ENCODE data around the gene ARHGEF40. TPM values are rescaled to one million over a fixed set of nuclear protein-coding genes. Genes with fewer than 3 reads are reported as not detected.
A peak's percentile ranks its signal among the peaks of the same experiment; 100 is the strongest.

Gene ARHGEF40
- total and polyA plus RNA-seq, 10 of the 15 experiments (the other 5 are each of a cell fraction or from before 2014, with no cell fraction given), result 0.03 to 0.31 (median 0.08) TPM; not detected in 2

GRCh38 chr14:21106176-21106497 lies 36.0 kb downstream of the ARHGEF40 start (continued):
- TF ChIP-seq MTA2 (IDR thresholded peaks at IDR 0.05; ENCODE audit: low read depth) (no peak), POLR2AphosphoS5 (IDR thresholded peaks at IDR 0.05; ENCODE audit: low read length) (no peak), SIX5 (IDR thresholded peaks at IDR 0.05; ENCODE audit: low read depth, low read length, severe bottlenecking) (no peak), STAT3 (IDR thresholded peaks at IDR 0.05; ENCODE audit: low read depth, low read length) (no peak), NFIC (IDR thresholded peaks at IDR 0.05; ENCODE audit: low read depth, low read length) (no peak), SIN3A (IDR thresholded peaks at IDR 0.05; ENCODE audit: low read depth, low read length) (no peak), ZBTB4 (CRISPR knock-in tag; IDR thresholded peaks at IDR 0.05) (no peak), CREM (IDR thresholded peaks at IDR 0.05; ENCODE audit: low read depth) (no peak)

- DNase-seq (ENCODE audit: low read depth, low spot score), result no peak
- TF ChIP-seq ZNF687 (IDR thresholded peaks at IDR 0.05) (no peak), CHD2 (IDR thresholded peaks at IDR 0.05; ENCODE audit: borderline replicate concordance, low read depth, low read length) (0 out of 2 replicates have a peak, but pooled peaks have one; percentile 29), EED (IDR thresholded peaks at IDR 0.05; ENCODE audit: low read depth) (no peak), PAX5 (IDR thresholded peaks at IDR 0.05; ENCODE audit: borderline replicate concordance, low read depth, low read length) (no peak), BHLHE40 (IDR thresholded peaks at IDR 0.05; ENCODE audit: borderline replicate concordance in 1 of 2, low read depth in 2 of 2, low read length in 1 of 2) (no peak), POLR2AphosphoS5 (IDR thresholded peaks at IDR 0.05; ENCODE audit: low read length) (no peak), STAT1 (conservative IDR thresholded peaks at IDR 0.05) (0 out of 2 replicates have a peak, but pooled peaks have one; percentile 43), TCF12 (IDR thresholded peaks at IDR 0.05; ENCODE audit: low read depth, low read length) (no peak)
Measured at GRCh38 chr14:21106498-21107282, 36.6 kb downstream of the ARHGEF40 start.

More at GRCh38 chr14:21106498-21107282, 36.6 kb downstream of the ARHGEF40 start:
- H3K4me1 ChIP-seq (ENCODE audit: control insufficient read depth, insufficient read depth, low read length), result peaks cover 37% of the 10 kb centered on the region
- H3K9ac ChIP-seq (ENCODE audit: control insufficient read depth, insufficient read depth, low read length), result no peak overlapping the region; the same call in 1 of the 2 replicates
- no TSS peak for BruUV-seq (replicated peaks)
- H3K4me3 ChIP-seq, result no peak overlapping the region
- ChIA-PET POLR2A (interaction anchor here (0.6 to 4.1 kb wide), 2 partner anchors 36 to 351 kb away, joined by 7 to 21 read pairs; partner anchors contain the start of gene ARHGEF40), SMC1A (ENCODE audit: uncharacterized antibody, unreplicated experiment) (interaction anchor here (1.4 to 8.3 kb wide), 4 partner anchors 12 to 93 kb away, joined by 3 to 99 read pairs (median 44); no protein-coding TSS in a partner anchor), RAD21 (ENCODE audit: unreplicated experiment) (interaction anchor here (2.8 to 3.2 kb wide), 2 partner anchors 14 to 92 kb away, joined by 5 to 10 read pairs; no protein-coding TSS in a partner anchor), CTCF (interaction anchor here (1.2 to 10.6 kb wide), 9 partner anchors 11 to 392 kb away, joined by 3 to 253 read pairs (median 61); partner anchors contain the start of genes ARHGEF40 and RNASE13)
- FAIRE-seq (peak; percentile 59), ATAC-seq (peak; percentile 35)
- intact Hi-C loops (cut with micrococcal nuclease; ENCODE audit: unreplicated experiment), result loop anchor here (1.0 kb wide), 1 partner anchor 14 kb away; no protein-coding TSS in a partner anchor
- H3K9me3 ChIP-seq (replicated peaks; ENCODE audit: control insufficient read depth, insufficient read depth, low read length), result no peaks in the 10 kb centered on the region; the same call in 2 of the 3 replicates
- in situ Hi-C loops (cut with MboI), result no loop called here
- H4K20me1 ChIP-seq (ENCODE audit: control insufficient read depth, insufficient read depth), result no peaks in the 10 kb centered on the region
- no peaks in the 10 kb centered on the region for H3K36me3 ChIP-seq (ENCODE audit: control insufficient read depth in 2 of 2, insufficient read depth in 2 of 2, low read length in 1 of 2)
- peak overlapping the region; percentile 77 for H2AFZ ChIP-seq (ENCODE audit: control insufficient read depth, low read depth, low read length)
- 28% methylated on average over 11 of the region's 11 CpGs for WGBS (ENCODE audit: insufficient coverage, insufficient replicate concordance, low lambda C conversion rate, missing lambda C conversion rate)
- H3K27me3 ChIP-seq (replicated peaks in 1 of 2; ENCODE audit: control insufficient read depth in 2 of 2, insufficient read depth in 2 of 2, low read length in 1 of 2), result no peaks in the 10 kb centered on the region
- no peaks in the 10 kb centered on the region; the same call in 1 of the 2 replicates for H3K79me2 ChIP-seq (ENCODE audit: control insufficient read depth, insufficient read depth, low read length)
- no peak overlapping the region for H3K4me2 ChIP-seq (ENCODE audit: control insufficient read depth, insufficient read depth)
- no peak overlapping the region for H3K27ac ChIP-seq (ENCODE audit: control insufficient read depth, insufficient read depth)

All from GM12878 (cell line).